HG03521 (cell line): ENCODE measurements around the gene BAIAP2.
"Not testable (repeated sequence)": the region's sequence is repeated elsewhere in the genome, so short reads cannot be mapped to it uniquely, and the experiment has no call there.

Experiments
- ATAC-seq: cut with Tn5 transposase; IDR thresholded peaks from one replicate; pipeline ENCODE4 v1.9.1; 2021; ENCODE audit warnings: mild to moderate bottlenecking, moderate library complexity; ENCODE audit not compliant: unreplicated experiment

BAIAP2 gene

DNA sequence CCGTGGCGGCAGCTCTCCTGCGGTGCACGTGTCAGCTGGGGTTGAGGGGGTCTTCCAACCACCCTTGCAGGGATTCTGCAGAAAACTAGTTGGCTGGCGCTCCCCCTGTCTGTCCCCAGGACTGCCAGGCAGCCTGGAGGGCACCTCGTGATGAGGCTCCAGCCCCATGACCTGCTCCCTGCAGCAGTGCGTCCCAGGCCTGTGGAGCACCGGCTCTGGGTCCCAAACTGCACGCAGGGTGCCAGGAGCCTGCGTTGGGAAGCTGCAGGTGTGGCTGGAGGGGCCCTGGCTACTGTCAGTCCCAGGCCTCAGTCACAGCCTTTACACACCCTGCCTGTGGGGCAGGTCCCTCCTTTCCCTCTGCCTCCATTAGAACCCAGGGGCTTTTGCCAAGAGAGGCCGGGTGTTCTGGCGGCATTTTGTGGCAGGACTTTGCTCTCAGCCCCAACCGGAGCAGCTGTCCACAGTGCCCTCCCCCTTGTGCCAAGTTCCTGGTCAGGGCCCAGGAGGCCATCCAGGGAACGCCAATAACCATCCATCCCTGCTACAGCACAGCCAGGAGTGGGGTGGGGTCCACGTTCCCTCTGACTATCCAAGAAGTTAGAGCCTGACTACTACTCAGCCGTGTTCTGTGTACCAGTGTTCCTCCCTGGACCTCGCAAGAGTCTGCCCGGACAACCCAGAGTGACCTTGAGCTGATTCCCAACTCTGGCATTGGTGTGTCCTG, 34.2 kb upstream of the BAIAP2 start:
- no peak for ATAC-seq

DNA sequence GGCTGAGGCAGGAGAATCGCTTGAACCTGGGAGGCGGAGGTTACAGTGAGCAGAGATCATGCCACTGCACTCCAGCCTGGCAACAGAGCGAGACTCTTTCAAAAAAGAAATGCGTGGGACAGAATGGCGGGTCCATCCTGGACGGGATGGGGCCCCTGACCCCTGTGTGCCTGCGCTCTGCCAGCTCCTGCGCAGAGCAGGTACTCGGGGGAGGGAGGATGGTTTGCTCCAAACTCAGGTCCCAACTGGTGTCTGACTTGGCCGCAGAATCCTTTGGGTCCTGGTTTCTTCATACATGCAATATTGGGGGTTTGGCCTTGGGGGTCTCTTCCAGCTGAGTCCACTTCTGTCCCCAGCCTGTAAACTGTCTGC, 33.0 kb upstream of the BAIAP2 start:
- ATAC-seq: no peak

DNA sequence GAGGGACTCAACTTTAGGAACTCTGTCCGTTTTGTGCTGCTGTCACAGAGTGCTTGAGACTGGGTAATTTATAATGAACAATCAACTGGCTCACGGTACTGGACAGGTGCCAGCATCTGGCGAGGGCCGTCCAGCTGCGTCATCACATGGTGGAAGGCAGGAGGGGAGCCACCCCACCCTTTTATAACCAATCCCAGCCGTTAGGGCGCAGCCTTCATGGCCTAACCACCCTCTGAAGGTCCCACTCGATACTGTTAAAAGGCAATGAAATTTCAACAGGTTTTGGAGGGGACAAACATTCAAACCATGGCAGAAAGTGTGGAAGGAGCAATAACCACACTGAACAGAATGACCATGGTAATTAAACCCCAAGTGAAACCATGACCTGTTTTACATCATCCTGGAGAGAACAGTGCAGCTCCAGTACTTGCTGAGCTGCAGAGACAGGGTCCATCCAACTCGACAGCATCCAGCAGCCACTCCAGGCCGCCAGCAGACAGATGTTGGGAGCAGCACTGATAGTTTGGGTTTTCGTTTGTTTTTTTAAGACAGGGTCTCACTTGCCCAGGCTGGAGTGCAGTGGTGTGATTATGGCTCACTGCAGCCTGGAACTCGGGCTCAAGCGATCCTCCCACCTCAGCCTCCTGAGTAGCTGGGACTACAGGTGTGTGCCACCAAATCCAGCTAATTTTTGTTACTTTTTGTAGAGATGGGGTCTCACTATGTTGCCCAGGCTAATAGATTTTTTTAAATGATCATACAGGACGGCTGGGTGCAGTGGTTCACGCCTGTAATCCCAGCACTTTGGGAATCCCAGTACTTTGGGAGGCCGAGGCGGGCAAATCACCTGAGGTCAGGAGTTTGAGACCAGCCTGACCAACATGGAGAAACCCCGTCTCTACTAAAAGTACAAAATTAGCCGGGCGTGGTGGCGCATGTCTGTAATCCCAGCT, 32.3 kb upstream of the BAIAP2 start:
- ATAC-seq: no peak

DNA sequence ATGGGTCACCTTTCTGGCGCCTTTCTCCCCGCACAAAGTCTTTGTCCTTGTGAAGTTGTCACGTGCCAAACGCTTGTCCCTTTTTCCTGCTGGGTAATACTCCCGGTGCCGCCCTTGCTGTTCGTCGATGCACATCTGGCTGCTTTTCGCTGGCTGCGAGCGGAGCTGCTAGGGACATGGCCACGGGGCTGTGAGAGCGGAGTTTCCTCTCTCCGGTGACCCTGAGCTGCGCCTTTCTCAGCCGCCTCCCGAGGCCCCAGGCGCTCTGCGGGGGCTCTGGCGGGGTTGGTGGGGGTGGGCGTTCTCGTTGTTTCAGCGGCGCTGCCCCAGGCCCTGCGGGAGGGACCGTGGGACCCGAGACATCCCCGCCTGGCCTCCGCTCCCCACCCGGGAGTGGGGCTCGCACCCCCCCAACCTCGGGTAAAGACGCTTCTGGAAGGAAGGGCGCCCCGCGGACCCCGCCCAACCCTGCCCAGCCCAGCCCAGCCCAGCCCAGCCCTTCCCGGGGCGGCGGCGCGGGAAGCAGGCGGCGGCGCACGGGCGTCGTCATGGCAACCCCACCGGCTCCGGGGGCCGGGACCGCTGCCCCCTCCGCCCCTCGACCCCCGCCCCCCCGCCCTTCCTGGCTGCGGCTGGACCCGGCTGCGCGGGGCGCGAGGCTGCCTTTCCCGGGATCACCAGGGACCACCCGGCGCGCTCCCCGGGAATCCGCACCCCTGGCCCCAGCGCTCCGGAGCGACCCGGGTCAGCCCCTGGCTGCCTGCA, 31.1 kb upstream of the BAIAP2 start:
- ATAC-seq: no peak

- ATAC-seq: no peak
Observed at GRCh38 chr17:81006891-81007290, 28.1 kb upstream of the BAIAP2 start.

DNA sequence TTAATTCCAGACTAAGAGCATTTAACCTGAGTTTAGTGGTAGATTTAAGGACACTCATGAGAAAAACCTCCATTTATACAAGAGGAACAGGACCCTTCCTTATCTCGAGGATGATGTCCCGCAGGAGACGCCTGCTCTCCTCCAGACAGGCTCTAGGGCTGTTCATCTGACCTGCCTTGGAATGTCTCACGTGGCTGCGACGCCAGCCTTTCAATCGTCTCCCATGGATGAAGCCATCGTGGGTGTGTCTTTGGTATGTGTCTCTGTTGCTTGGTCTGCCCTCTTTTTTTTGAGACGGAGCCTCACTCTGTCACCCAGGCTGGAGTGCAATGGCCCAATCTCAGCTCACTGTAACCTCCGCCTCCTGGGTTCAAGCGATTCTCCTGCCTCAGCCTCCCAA, 26.8 kb upstream of the BAIAP2 start:
- no peak for ATAC-seq

- ATAC-seq: no peak
Observed at GRCh38 chr17:81009136-81009535, 25.8 kb upstream of the BAIAP2 start.

DNA sequence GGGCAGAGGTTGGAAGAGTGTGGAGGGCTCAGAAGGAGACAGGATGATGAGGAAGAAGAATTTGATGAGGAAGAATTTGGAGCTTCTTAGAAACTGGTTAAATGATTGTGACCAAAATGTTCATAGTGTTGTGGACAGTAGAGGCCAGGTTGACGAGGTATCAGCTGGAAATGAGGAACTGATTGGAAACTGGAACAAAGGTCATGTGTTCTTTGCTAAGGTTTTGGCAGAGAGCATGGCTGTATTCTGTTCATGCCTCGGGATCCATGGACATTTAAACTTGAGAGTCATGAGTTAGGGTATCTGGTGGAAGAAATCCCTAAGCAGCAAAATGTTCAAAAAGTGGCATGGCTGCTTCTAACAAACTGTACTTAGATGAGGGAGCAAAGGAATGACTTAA, 24.0 kb upstream of the BAIAP2 start:
- no peak for ATAC-seq

DNA sequence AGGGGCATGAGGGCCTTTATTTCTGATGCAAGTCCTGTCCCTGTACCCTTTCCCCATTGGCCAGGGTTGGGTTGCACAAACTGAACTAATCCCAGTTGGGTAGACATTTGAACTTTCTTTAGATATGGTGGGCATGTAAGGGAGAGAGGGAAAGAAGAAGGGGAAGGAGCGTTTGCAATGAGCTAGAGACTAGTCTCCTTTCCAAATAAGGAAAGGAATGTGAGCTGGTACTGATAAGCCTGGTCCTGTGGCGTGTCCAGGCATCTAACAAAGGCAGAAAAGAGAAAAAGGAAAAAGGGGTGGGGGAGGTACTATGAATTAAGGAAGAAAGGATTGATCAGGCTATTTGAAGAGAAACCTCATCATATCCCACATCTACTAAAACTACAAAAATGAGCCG, 23.0 kb upstream of the BAIAP2 start:
- ATAC-seq: no peak

DNA sequence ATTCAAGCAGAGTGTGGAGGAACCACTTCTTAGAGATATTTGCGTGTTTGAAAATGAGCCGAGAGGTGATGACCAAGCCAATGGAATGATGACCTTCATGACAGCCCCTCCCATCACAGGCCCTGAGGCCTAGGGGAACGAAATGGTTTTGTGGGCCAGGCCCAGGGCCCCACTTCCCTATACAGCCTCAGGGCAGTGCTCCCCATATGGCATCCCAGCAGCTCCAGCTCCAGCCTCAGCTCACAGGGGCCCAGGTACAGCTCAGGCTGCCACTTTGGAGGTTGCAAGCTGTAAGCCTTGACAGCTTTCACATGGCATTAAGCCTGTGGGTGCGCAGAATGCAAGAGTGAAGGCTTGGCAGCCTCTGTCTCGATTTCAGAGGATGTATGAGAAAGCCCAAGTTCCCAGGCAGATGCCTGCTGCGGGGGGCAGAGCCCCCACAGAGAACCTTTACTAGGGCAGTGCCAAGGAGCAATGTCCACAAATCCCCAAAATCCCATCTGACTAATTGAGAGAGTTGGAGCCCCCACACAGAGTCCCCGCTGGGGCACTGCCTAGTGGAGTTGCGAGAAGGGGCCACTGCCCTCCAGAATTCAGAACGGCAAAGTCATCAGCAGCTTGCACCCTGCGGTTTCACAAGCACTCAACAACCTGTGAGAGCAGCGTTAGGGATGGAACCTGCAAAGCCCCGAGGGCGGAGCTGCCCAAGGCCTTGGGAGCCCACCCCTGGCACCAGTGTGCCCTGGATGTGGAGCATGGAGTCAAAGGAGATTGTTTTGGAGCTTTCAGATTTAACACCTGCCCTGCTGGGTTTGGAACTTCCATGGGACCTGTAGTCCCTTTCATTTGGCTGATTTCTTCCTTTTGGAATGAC, 22.1 kb upstream of the BAIAP2 start:
- ATAC-seq: no peak

- ATAC-seq: no peak
Observed at GRCh38 chr17:81013642-81014041, 21.3 kb upstream of the BAIAP2 start.

GRCh38 chr17:81015136-81015535, 19.8 kb upstream of the BAIAP2 start:
- no peak for ATAC-seq

GRCh38 chr17:81016575-81016974, 18.4 kb upstream of the BAIAP2 start:
- no peak for ATAC-seq

DNA sequence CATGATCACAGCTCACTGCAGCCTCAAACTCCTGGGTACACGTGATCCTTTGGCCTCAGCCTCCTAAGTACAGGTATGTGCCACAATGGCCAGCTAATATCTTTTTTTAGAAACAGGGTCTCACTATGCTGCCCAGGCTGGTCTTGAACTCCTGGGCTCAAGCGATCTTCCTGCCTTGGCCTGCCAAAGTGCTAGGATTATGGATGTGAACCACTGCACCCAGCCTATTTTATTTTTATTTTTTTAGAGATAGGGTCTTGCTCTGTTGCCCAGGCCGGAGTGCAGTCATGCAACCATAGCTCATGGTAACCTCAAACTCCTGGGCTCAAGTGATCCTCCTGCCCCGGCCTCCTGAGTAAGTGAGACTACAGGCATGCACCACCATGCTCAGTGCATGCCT, 17.6 kb upstream of the BAIAP2 start:
- ATAC-seq: not testable (repeated sequence)

DNA sequence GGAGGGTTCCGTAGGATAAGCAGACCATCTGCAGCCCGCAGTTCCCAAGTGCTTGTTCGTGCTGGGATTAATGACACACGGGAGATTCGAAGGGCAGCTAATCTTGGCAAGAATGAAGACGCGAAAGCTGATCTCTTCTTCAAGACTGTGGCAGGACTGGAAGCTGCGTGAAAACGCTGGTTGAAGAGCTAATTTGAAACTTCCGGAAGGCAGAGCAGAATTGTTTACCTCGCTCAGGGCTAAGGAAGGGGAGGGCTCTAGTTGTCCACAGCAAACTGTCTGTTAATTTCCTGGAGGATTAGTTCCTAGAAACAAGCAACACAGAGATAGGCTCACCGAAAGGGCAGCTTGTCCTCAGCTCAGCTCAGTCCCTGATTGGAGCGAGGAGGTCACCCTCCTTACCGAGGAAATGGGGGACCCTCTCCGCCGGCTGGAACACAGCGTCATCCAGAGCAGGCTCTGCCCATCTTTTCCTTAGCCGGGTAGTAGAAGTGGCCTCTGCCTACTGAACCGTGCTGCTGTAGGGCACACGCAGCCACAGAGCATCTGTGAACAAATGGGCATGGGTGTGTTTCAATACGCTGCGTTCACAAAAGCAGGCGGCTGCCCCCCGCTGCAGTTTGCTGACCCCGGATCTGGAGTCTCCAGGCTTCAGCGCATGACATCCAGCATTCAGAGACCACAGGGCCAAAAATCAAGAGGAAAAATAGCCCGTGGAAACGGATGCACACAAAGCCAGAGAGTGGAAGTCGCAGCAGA, 16.7 kb upstream of the BAIAP2 start:
- no peak for ATAC-seq

- no peak for ATAC-seq
Observed at GRCh38 chr17:81019563-81020442, 15.1 kb upstream of the BAIAP2 start.

DNA sequence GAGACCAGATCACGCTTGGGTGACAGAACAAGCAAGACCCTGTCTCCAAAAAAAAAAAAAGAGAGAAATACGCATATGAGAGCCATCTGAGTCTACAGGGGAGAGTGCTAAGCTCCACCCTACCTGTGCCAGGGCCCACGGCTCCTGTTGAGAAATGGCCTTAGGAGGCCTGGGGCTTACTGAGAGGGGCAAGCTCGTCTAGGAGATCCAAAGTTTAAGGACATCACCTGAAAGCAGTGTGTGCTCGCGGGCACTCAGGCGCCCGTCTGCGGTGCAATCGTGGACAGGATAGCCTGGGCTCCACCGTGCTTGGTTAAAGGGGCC, 14.5 kb upstream of the BAIAP2 start:
- no peak for ATAC-seq

DNA sequence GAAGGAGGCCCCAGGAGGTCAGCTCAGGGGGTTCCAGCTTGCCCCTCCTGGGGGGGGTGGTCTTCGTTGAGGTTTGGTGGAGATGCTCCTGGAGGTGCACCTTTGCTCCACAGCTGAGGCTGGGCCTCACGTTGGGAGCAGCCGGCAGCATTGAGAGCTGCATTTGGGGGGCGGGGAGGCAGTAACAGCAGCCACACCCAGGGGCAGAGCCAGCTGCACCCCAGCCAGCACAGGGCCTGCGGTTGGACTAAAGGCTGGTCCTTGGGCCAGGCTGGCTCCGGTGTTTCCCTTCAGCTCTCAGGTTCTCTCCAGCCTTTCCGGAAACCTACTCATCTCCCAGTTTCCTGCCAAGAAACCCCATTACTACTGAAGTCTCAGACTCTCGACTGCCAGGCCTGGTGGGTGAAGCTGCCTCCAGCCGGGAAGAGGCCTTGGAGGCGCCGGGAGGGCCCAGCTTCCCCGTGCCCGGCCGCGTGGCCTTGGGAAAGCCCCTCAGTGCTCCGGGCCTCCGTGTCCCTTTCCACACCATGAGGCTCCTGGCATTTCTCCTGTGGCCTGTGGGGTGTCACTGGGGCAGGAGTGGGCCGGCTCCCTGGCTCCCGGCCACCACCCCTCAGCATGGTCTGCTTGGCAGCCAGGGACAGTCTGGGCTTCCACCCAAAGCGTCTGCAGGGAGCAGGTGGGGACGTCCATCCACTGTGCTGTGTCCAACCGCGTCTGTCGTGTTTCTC, 14.0 kb upstream of the BAIAP2 start:
- no peak for ATAC-seq
